IMR-90 (cell line): Measurements from ENCODE around the gene VSIR. TPM values are rescaled to one million over a fixed set of nuclear protein-coding genes. Genes with fewer than 3 reads are reported as not detected.
A peak's percentile ranks its signal among the peaks of the same experiment; 100 is the strongest.

Experiments
- ATAC-seq: fragments of 200-7000 bp; cut with Tn5 transposase; 2 replicates; pipeline ENCODE4 v1.9.1; 2020; ENCODE audit warnings: low read depth, mild to moderate bottlenecking, moderate library complexity
- BruUV-seq: library from RNA; stranded (reverse); fragments of 400-500 nt; replicated peaks from 2 replicates; lab custom pipeline; 2021; lab: Mats Ljungman, UMichigan
- CTCF ChIA-PET: fragments of 300-600 bp; formaldehyde crosslinking; extraction: SDS; loops from one replicate; lab custom pipeline; 2021; ENCODE audit warnings: antibody characterized with exemption; lab: Yijun Ruan, JAX
- POLR2A ChIA-PET: fragments of 300-600 bp; sonication (Branson Sonifier 250); formaldehyde crosslinking; loops from one replicate; lab custom pipeline; 2022; ENCODE audit warnings: antibody characterized with exemption; ENCODE audit not compliant: unreplicated experiment; lab: Charles Lee
- DNase-seq: peaks from one replicate; pipeline ENCODE4 v3.0.0; 2013
- H2AFZ ChIP-seq: replicated peaks from 2 replicates; pipeline ENCODE3; 2013; ENCODE audit warnings: low read length, mild to moderate bottlenecking; ENCODE audit not compliant: poor library complexity
- H2AK5ac ChIP-seq: 2 replicates; pipeline ENCODE4 v1.6.1; 2013; ENCODE audit warnings: low read depth, low read length, inconsistent platforms
- H2AK9ac ChIP-seq: replicated peaks from 2 replicates; pipeline ENCODE3; 2013; ENCODE audit warnings: mild to moderate bottlenecking, low read depth, low read length, moderate library complexity; ENCODE audit not compliant: poor library complexity
- H2BK120ac ChIP-seq: 2 replicates; pipeline ENCODE4 v1.6.1; 2013; ENCODE audit warnings: low read depth, low read length, inconsistent platforms
- H2BK15ac ChIP-seq: 3 replicates; pipeline ENCODE4 v1.6.1; 2013; ENCODE audit warnings: low read depth, low read length, inconsistent platforms
- H2BK20ac ChIP-seq: 2 replicates; pipeline ENCODE4 v1.6.1; 2013; ENCODE audit warnings: low read depth, mild to moderate bottlenecking, inconsistent platforms, low read length, moderate library complexity
- H2BK5ac ChIP-seq: 2 replicates; pipeline ENCODE4 v1.6.1; 2013; ENCODE audit warnings: mild to moderate bottlenecking, low read depth, low read length, inconsistent platforms; ENCODE audit not compliant: poor library complexity, severe bottlenecking
- H3K14ac ChIP-seq: replicated peaks from 2 replicates; pipeline ENCODE4 v1.6.1; 2013; ENCODE audit warnings: low read depth, low read length, inconsistent platforms
- H3K18ac ChIP-seq: 2 replicates; pipeline ENCODE4 v1.6.1; 2013; ENCODE audit warnings: low read depth, low read length, control low read depth
- H3K23ac ChIP-seq: 2 replicates; pipeline ENCODE4 v1.6.1; 2013; ENCODE audit warnings: low read depth, low read length, inconsistent platforms
- H3K27ac ChIP-seq: 2 replicates; pipeline ENCODE4 v1.5.1; 2013; ENCODE audit warnings: mild to moderate bottlenecking, control low read depth, low read length; ENCODE audit not compliant: insufficient read depth
- H3K27me3 ChIP-seq: 2 replicates; pipeline ENCODE4 v1.6.1; 2013; ENCODE audit warnings: low read length; ENCODE audit not compliant: control insufficient read depth, insufficient read depth
- H3K36me3 ChIP-seq: 2 replicates; pipeline ENCODE4 v1.6.1; 2013; ENCODE audit warnings: low read length, mixed read lengths; ENCODE audit not compliant: control insufficient read depth, insufficient read depth
- H3K4ac ChIP-seq: 2 replicates; pipeline ENCODE4 v1.6.1; 2013; ENCODE audit warnings: low read depth, low read length, inconsistent platforms
- H3K4me1 ChIP-seq: 2 replicates; pipeline ENCODE4 v1.6.1; 2013; ENCODE audit warnings: low read length, mixed read lengths; ENCODE audit not compliant: control insufficient read depth, insufficient read depth
- H3K4me2 ChIP-seq: 2 replicates; pipeline ENCODE4 v1.6.1; 2013; ENCODE audit warnings: low read depth, mild to moderate bottlenecking, control low read depth, low read length, moderate library complexity
- H3K4me3 ChIP-seq: 2 replicates; pipeline ENCODE4 v1.5.1; 2013; ENCODE audit warnings: low read depth, mild to moderate bottlenecking, control low read depth, low read length, moderate library complexity; ENCODE audit not compliant: insufficient read depth
- H3K56ac ChIP-seq: 2 replicates; pipeline ENCODE4 v1.6.1; 2013; ENCODE audit warnings: low read length, inconsistent platforms; ENCODE audit not compliant: insufficient read depth; ENCODE audit errors: extremely low read depth
- H3K79me1 ChIP-seq, 2 experiments: 2 replicates each; pipeline ENCODE4 v1.6.1; 2013; ENCODE audit warnings: low read length in 2 of 2, inconsistent platforms in 1 of 2, low read depth in 1 of 2
- H3K9ac ChIP-seq: 2 replicates; pipeline ENCODE4 v1.6.1; 2013; ENCODE audit warnings: low read depth, low read length, control low read depth
- H3K9me1 ChIP-seq: 2 replicates; pipeline ENCODE4 v1.6.1; 2013; ENCODE audit warnings: low read length, inconsistent platforms; ENCODE audit not compliant: insufficient read depth
- H3K9me3 ChIP-seq: 2 replicates; pipeline ENCODE4 v1.6.1; 2013; ENCODE audit warnings: low read length; ENCODE audit not compliant: control insufficient read depth, insufficient read depth
- H4K20me1 ChIP-seq: 2 replicates; pipeline ENCODE4 v1.6.1; 2013; ENCODE audit warnings: low read length, inconsistent platforms; ENCODE audit not compliant: insufficient read depth
- H4K5ac ChIP-seq: 2 replicates; pipeline ENCODE4 v1.6.1; 2013; ENCODE audit warnings: mild to moderate bottlenecking, low read depth, low read length, control low read depth
- H4K8ac ChIP-seq, 2 experiments: 2 replicates each; pipeline ENCODE4 v1.6.1; 2013; ENCODE audit warnings: low read depth in 2 of 2, low read length in 2 of 2, control low read depth in 1 of 2, inconsistent platforms in 1 of 2
- H4K91ac ChIP-seq: 2 replicates; pipeline ENCODE4 v1.6.1; 2013; ENCODE audit warnings: low read depth, low read length, inconsistent platforms; ENCODE audit not compliant: insufficient read depth
- BHLHE40 ChIP-seq: fragments of 150-350 bp; IDR thresholded peaks from 2 replicates; pipeline ENCODE4 v1.6.1; 2016; ENCODE audit warnings: mild to moderate bottlenecking, low read depth, low read length
- CEBPB ChIP-seq: IDR thresholded peaks from 2 replicates; pipeline ENCODE4 v1.6.1; 2012; ENCODE audit warnings: low read depth, low read length, improper control_type of control experiment
- CHD1 ChIP-seq: IDR thresholded peaks from 2 replicates; pipeline ENCODE4 v1.6.1; 2012; ENCODE audit warnings: low read depth, low read length, improper control_type of control experiment
- CTCF ChIP-seq: conservative IDR thresholded peaks from 2 replicates; pipeline ENCODE4 v1.5.1; 2012; ENCODE audit warnings: mild to moderate bottlenecking, low read depth, low read length, improper control_type of control experiment
- FOS ChIP-seq: fragments of 150-350 bp; IDR thresholded peaks from 2 replicates; pipeline ENCODE4 v1.6.1; 2016; ENCODE audit warnings: low read depth, low read length
- MAFK ChIP-seq: IDR thresholded peaks from 2 replicates; pipeline ENCODE4 v1.6.1; 2012; ENCODE audit warnings: low read depth, low read length, improper control_type of control experiment
- MAZ ChIP-seq: IDR thresholded peaks from 2 replicates; pipeline ENCODE4 v1.6.1; 2012; ENCODE audit warnings: low read depth, mild to moderate bottlenecking, low read length, improper control_type of control experiment, moderate library complexity, borderline replicate concordance
- MXI1 ChIP-seq: IDR thresholded peaks from 2 replicates; pipeline ENCODE4 v1.6.1; 2012; ENCODE audit warnings: low read depth, mild to moderate bottlenecking, low read length, moderate library complexity, borderline replicate concordance
- NFE2L2 ChIP-seq: fragments of 150-350 bp; IDR thresholded peaks from 2 replicates; pipeline ENCODE4 v1.6.1; 2016; ENCODE audit warnings: low read depth, mild to moderate bottlenecking, low read length
- POLR2A ChIP-seq: IDR thresholded peaks from 2 replicates; pipeline ENCODE4 v1.6.1; 2012; ENCODE audit warnings: mild to moderate bottlenecking, low read depth, low read length
- RAD21 ChIP-seq: IDR thresholded peaks from 2 replicates; pipeline ENCODE4 v1.6.1; 2012; ENCODE audit warnings: low read length, improper control_type of control experiment
- RCOR1 ChIP-seq: IDR thresholded peaks from 2 replicates; pipeline ENCODE4 v1.6.1; 2012; ENCODE audit warnings: mild to moderate bottlenecking, low read length, improper control_type of control experiment; ENCODE audit not compliant: insufficient replicate concordance
- RFX5 ChIP-seq: IDR thresholded peaks from 2 replicates; pipeline ENCODE4 v1.8.0; 2012; ENCODE audit warnings: low read depth, mild to moderate bottlenecking, low read length, moderate library complexity
- SMC3 ChIP-seq: fragments of 150-350 bp; IDR thresholded peaks from 2 replicates; pipeline ENCODE4 v1.6.1; 2016; ENCODE audit warnings: low read depth, mild to moderate bottlenecking, antibody characterized with exemption, low read length, moderate library complexity
- USF2 ChIP-seq: fragments of 150-350 bp; IDR thresholded peaks from 2 replicates; pipeline ENCODE4 v1.6.1; 2017; ENCODE audit warnings: mild to moderate bottlenecking, antibody characterized with exemption, low read length, low read depth
- WGBS, 2 experiments: methylation state at CpG; one replicate each; pipeline versions ENCODE4 v1.1.5 to v1.1.7; 2013; ENCODE audit warnings: missing lambda C conversion rate in 2 of 2; ENCODE audit not compliant: insufficient read length in 1 of 2; ENCODE audit errors: extremely low coverage in 2 of 2; 5-methylcytosine and 5-hydroxymethylcytosine counted together
- dilution Hi-C: fragments of 300-500 bp; cut with HindIII; formaldehyde crosslinking; loops from one replicate; pipeline ENCODE4 v1.14.3; 2018; ENCODE audit warnings: low sequenced_read_pairs; ENCODE audit not compliant: unreplicated experiment
- in situ Hi-C: fragments of 300-500 bp; cut with MboI; formaldehyde crosslinking; loops from 3 replicates; pipeline ENCODE4 v1.14.3; 2019; ENCODE audit warnings: low sequenced_read_pairs, inconsistent platforms, mixed read lengths
- intact Hi-C: fragments of 100-400 bp; cut with micrococcal nuclease; formaldehyde crosslinking; loops from 2 replicates; pipeline ENCODE4 v1.10.0; 2022
- polyA plus RNA-seq, 3 experiments: library from polyadenylated mRNA; depleted of rRNA; stranded (reverse); fragments of >200 nt; gene quantifications; 2 replicates each; pipeline ENCODE4 v1.2.3, GENCODE V29; 2012; ENCODE audit warnings: low replicate concordance in 1 of 3
- total RNA-seq: library from RNA; depleted of rRNA; stranded (reverse); fragments of >200 nt; gene quantifications from 2 replicates; pipeline ENCODE4 v1.2.3, GENCODE V29; 2012
- TF ChIP-seq, protein P1 (sequence below): fragments of 150-350 bp; IDR thresholded peaks from 2 replicates; pipeline ENCODE4 v1.6.1; 2016; ENCODE audit warnings: low read depth, mild to moderate bottlenecking, low read length, moderate library complexity, borderline replicate concordance

VSIR gene
- total and polyA plus RNA-seq, 2 of the 4 experiments (the other 2 are of a cell fraction): 5.0 to 23.8 TPM

- Histone ChIP-seq H3K36me3 (no peaks in the 10 kb centered on the region), H3K4me1 (peaks cover 36% of the 10 kb centered on the region), H3K9me1 (peaks cover 36% of the 10 kb centered on the region), H3K79me1 (peaks cover 6 to 23% of the 10 kb centered on the region in 2 experiments; a peak in 2 of 4 replicates), H3K27ac (peak overlapping the region; percentile 26), H3K9me3 (no peaks in the 10 kb centered on the region), H4K5ac (peak overlapping the region; percentile 10; the same call in 1 of the 2 replicates), H2BK15ac (peak overlapping the region; percentile 80; the same call in 2 of the 3 replicates), H3K18ac (peak overlapping the region; percentile 55; the same call in 1 of the 2 replicates), H2BK5ac (peak overlapping the region; percentile 22), H3K27me3 (peaks cover 2% of the 10 kb centered on the region; the same call in 1 of the 2 replicates), H3K23ac (0 out of 2 replicates have a peak overlapping the region, but pooled peaks have one; percentile 24), H3K56ac (no peak overlapping the region), H2BK20ac (peak overlapping the region; percentile 49; the same call in 1 of the 2 replicates), H3K4me2 (peak overlapping the region; percentile 70), H3K14ac (peak overlapping the region; percentile 0; the same call in 1 of the 2 replicates), H2BK120ac (peak overlapping the region; percentile 69; the same call in 1 of the 2 replicates), H3K4me3 (peak overlapping the region; percentile 63), H3K4ac (peak overlapping the region; percentile 84), H2AFZ (peak overlapping the region; percentile 93), H2AK5ac (peak overlapping the region; percentile 86), H3K9ac (peak overlapping the region; percentile 73), H4K91ac (peak overlapping the region; percentile 81), H2AK9ac (peak overlapping the region; percentile 70), H4K8ac (peak overlapping the region in 1 of 2 experiments; percentile 3; a peak in 3 of 4 replicates), H4K20me1 (no peaks in the 10 kb centered on the region)
- no peak for DNase-seq
- intact Hi-C loops: loop anchor here (1.0 to 5.0 kb wide), 2 partner anchors 76 to 459 kb away; no protein-coding TSS in a partner anchor
- TF ChIP-seq FOS (no peak), USF2 (no peak), MXI1 (no peak), CHD1 (no peak), CEBPB (no peak), RFX5 (no peak), RAD21 (no peak), MAFK (no peak), SMC3 (no peak), NFE2L2 (no peak), MAZ (no peak), POLR2A (no peak), CTCF (no peak), RCOR1 (no peak), BHLHE40 (no peak)
- TF ChIP-seq, protein P1, sequence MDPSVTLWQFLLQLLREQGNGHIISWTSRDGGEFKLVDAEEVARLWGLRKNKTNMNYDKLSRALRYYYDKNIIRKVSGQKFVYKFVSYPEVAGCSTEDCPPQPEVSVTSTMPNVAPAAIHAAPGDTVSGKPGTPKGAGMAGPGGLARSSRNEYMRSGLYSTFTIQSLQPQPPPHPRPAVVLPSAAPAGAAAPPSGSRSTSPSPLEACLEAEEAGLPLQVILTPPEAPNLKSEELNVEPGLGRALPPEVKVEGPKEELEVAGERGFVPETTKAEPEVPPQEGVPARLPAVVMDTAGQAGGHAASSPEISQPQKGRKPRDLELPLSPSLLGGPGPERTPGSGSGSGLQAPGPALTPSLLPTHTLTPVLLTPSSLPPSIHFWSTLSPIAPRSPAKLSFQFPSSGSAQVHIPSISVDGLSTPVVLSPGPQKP: no peak
- no peak for ATAC-seq
- in situ Hi-C loops: no loop called here
- WGBS, 2 experiments: 100% methylated on average over 2 of the region's 4 CpGs; no CpG with 5 or more reads in 1 of the 2 experiments
- no TSS peak for BruUV-seq
- ChIA-PET POLR2A (no interaction called here), CTCF (interaction anchor here (0.6 kb wide), 1 partner anchor 54 kb away, joined by 5 read pairs; no protein-coding TSS in a partner anchor)
- dilution Hi-C loops: no loop called here
Observed at GRCh38 chr10:71772832-71773220, 494 bp downstream of the VSIR start.
